Tracheal epithelial cell (primary cell): ENCODE measurements around the gene OR8J1. TPM values are rescaled to one million over a fixed set of nuclear protein-coding genes. Genes with fewer than 3 reads are reported as not detected.

Source experiments
- total RNA-seq: library from RNA; depleted of rRNA; stranded (reverse); fragments of >200 nt; gene quantifications from 2 replicates; pipeline ENCODE4 v1.2.1, GENCODE V29; 2014

The OR8J1 gene, protein sequence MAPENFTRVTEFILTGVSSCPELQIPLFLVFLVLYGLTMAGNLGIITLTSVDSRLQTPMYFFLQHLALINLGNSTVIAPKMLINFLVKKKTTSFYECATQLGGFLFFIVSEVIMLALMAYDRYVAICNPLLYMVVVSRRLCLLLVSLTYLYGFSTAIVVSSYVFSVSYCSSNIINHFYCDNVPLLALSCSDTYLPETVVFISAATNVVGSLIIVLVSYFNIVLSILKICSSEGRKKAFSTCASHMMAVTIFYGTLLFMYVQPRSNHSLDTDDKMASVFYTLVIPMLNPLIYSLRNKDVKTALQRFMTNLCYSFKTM
- not detected in 2 replicates for total RNA-seq

DNA sequence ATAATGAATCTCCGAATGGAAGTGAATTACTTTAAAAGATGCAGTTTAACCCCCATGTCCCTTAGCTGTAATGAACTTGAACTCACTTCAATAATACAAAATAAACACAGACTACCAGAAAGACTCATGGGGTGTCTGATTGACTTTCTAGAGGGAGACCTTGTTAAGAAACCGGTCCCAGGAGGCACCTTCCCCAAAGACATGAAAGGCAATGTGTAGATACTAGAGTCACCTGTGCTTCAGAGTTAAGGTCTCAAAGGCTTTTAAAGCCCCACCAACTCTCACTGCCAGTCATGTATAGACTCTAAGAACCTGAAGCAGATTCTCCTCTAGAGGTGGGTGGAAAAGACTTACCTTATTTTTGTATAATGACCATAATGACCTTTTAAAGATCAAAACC is at the start of gene OR8J1:
Gene OR8J1, plus strand, starts transcription at position 301 of the 400 bp plus-strand sequence. CDS start 5,956 bp downstream, outside the sequence.

DNA sequence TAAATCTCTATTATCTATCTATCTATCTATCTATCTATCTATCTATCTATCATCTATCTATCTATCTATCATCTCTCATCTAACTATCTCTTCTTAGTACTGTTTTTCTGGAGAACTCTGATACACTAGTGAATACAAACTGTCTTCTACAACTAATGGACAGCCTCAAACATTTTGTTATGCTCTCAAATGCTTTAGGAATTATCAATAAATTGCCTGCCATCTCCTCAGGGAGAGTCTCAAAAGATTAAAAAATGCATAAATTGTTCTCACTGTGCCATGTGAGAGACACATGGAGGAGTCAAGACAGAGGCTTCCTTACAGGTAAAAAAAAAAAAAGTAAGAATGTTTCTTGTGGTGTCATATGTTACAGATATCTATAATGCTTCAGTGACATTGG is 39.2 kb upstream of the OR8J1 start, which contains the start of gene OR8K3:
Gene OR8K3, plus strand, starts transcription at position 301 of the 400 bp plus-strand sequence. CDS start 3,163 bp downstream, outside the sequence.

DNA sequence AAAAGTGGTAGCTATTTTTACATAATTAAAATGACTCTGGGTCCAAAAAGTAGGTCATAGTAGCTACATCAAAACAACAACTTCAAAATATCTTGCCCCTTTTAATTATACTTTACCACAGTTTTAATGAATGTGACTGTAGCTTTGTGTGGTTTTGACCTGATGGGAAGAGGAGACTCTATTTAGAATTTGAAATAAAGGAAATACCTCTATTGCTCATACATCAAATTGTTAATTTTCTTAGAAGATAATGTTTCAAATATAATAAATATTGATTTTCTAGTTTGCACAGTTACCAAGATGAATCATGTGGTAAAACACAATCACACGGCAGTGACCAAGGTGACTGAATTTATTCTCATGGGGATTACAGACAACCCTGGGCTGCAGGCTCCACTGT is 8.4 kb upstream of the OR8J1 start, which contains the start of gene OR8K1:
Gene OR8K1, plus strand, starts transcription at position 301 of the 400 bp plus-strand sequence. Its CDS starts 0 bp downstream, at position 301.

DNA sequence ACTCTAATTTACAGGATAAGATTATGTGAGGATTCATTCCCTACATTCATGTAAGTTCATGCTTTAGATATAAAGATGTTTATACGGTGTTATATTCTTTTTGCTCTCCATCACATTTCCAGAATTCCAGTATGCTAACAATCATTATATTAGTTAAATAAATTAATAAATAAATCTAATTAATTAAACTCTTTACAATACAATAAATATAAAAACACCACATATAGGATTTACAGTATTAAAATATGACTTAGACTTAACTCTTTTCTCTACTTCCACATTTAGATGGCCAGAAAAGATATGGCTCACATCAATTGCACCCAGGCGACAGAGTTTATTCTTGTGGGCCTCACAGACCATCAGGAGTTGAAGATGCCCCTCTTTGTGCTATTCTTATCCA is 21.2 kb downstream of the OR8J1 start, which contains the start of gene OR8U1:
Gene OR8U1, plus strand, starts transcription at position 301 of the 400 bp plus-strand sequence. Its CDS starts 0 bp downstream, at position 301.

Other genes with a start within 250 kb of the OR8J1 start
- not detected in 2 replicates for gene OR8H3, start 231.9 kb upstream of the OR8J1 start, total RNA-seq
- gene OR8J3, start 214.1 kb upstream of the OR8J1 start, total RNA-seq = under 0.01 TPM in 1 of 2 replicates, not detected in the other
- not detected in 2 replicates for gene OR8K5, start 194.0 kb upstream of the OR8J1 start, total RNA-seq
- gene OR5J2, start 177.7 kb upstream of the OR8J1 start, total RNA-seq = not detected in 2 replicates
- gene OR5T2, start 120.0 kb upstream of the OR8J1 start, total RNA-seq = not detected in 2 replicates
- gene OR5T3, start 102.0 kb upstream of the OR8J1 start, total RNA-seq = not detected in 2 replicates
- gene OR5T1, start 80.1 kb upstream of the OR8J1 start, total RNA-seq = not detected in 2 replicates
- gene OR8H1, start 62.0 kb upstream of the OR8J1 start, total RNA-seq = not detected in 2 replicates
- gene OR8K3, start 39.1 kb upstream of the OR8J1 start, total RNA-seq = not detected in 2 replicates
- gene OR8K1, start 8.3 kb upstream of the OR8J1 start, total RNA-seq = not detected in 2 replicates
- gene OR8U1, start 21.3 kb downstream of the OR8J1 start, total RNA-seq = not detected in 2 replicates
- gene OR5AL1, start 58.4 kb downstream of the OR8J1 start, total RNA-seq = not detected in 2 replicates
- not detected in 2 replicates for gene OR5M3, start 119.1 kb downstream of the OR8J1 start, total RNA-seq
- not detected in 2 replicates for gene OR5M8, start 137.1 kb downstream of the OR8J1 start, total RNA-seq
- not detected in 2 replicates for gene OR5M11, start 189.0 kb downstream of the OR8J1 start, total RNA-seq
- gene OR5M10, start 223.4 kb downstream of the OR8J1 start, total RNA-seq = not detected in 2 replicates